OCI-LY3 (cell line): ENCODE data around the gene EPAS1.

ENCODE experiments used
- H2AFZ ChIP-seq: fragments of 200-600, 300-600 bp; shearing (Covaris generic); 2 replicates; pipeline ENCODE4 v1.6.0; 2014; ENCODE audit warnings: antibody characterized with exemption, low read depth, low read length
- H3K27ac ChIP-seq: fragments of 200-600, 300-600 bp; sonication (generic); 2 replicates; pipeline ENCODE4 v1.5.1; 2014; ENCODE audit warnings: mild to moderate bottlenecking, low read length, moderate library complexity, mixed read lengths
- H3K27me3 ChIP-seq: fragments of 200-600, 300-600 bp; sonication (generic); 2 replicates; pipeline ENCODE4 v1.6.1; 2014; ENCODE audit warnings: low read depth, low read length, mixed read lengths
- H3K36me3 ChIP-seq: fragments of 200-600, 300-600 bp; sonication (generic); replicated peaks from 2 replicates; pipeline ENCODE3; 2014; ENCODE audit warnings: low read depth, low read length, mixed read lengths
- H3K4me1 ChIP-seq: fragments of 300-600, 200-600 bp; sonication (generic); 2 replicates; pipeline ENCODE4 v1.6.1; 2014; ENCODE audit warnings: low read length, mixed read lengths
- H3K4me2 ChIP-seq: fragments of 200-600, 300-600 bp; sonication (generic); 2 replicates; pipeline ENCODE4 v1.6.1; 2014; ENCODE audit warnings: low read length, mixed read lengths
- H3K4me3 ChIP-seq: fragments of 300-600, 200-600 bp; sonication (generic); 2 replicates; pipeline ENCODE4 v1.5.1; 2014; ENCODE audit warnings: antibody characterized with exemption, mild to moderate bottlenecking, low read length, moderate library complexity
- H3K79me2 ChIP-seq: fragments of 300-600, 200-600 bp; shearing (Covaris generic); 2 replicates; pipeline ENCODE4 v1.6.1; 2014; ENCODE audit warnings: mild to moderate bottlenecking, low read length, mixed read lengths
- H3K9ac ChIP-seq: fragments of 300-600, 200-600 bp; shearing (Covaris generic); 2 replicates; pipeline ENCODE4 v1.6.0; 2014; ENCODE audit warnings: mild to moderate bottlenecking, low read length, moderate library complexity
- H3K9me3 ChIP-seq: fragments of 200-600, 300-600 bp; shearing (Covaris generic); 2 replicates; pipeline ENCODE4 v1.6.1; 2014; ENCODE audit warnings: low read length, mixed read lengths; ENCODE audit not compliant: insufficient read depth
- H4K20me1 ChIP-seq: fragments of 200-600, 300-600 bp; sonication (generic); 2 replicates; pipeline ENCODE4 v1.6.1; 2016; ENCODE audit warnings: low read length, mixed read lengths; ENCODE audit not compliant: insufficient read depth
- CTCF ChIP-seq: fragments of 200-600, 300-600 bp; sonication (generic); IDR thresholded peaks from 2 replicates; pipeline ENCODE4 v1.5.1; 2014; ENCODE audit warnings: antibody characterized with exemption, low read length, low read depth
- EZH2phosphoT487 ChIP-seq: fragments of 200-600 bp; shearing (Covaris generic); IDR thresholded peaks from 2 replicates; pipeline ENCODE4 v1.6.1; 2018; ENCODE audit warnings: antibody characterized with exemption, mixed run types, low read depth

The EPAS1 gene

GRCh38 chr2:46327627-46328026 lies 30.4 kb downstream of the EPAS1 start:
- Histone ChIP-seq H2AFZ (no peak overlapping the region), H3K79me2 (no peaks in the 10 kb centered on the region), H3K4me2 (no peak overlapping the region), H3K27me3 (peaks cover 8% of the 10 kb centered on the region), H3K9ac (no peak overlapping the region), H3K4me3 (no peak overlapping the region), H3K36me3 (no peaks in the 10 kb centered on the region), H3K9me3 (no peaks in the 10 kb centered on the region), H3K4me1 (peaks cover 12% of the 10 kb centered on the region), H3K27ac (no peak overlapping the region), H4K20me1 (no peaks in the 10 kb centered on the region)
- peak; percentile 25; the same call in 1 of the 2 replicates for TF ChIP-seq CTCF
- no peak for TF ChIP-seq EZH2phosphoT487

- Histone ChIP-seq H3K4me3 (no peak overlapping the region), H3K27me3 (peaks cover 14% of the 10 kb centered on the region), H3K27ac (no peak overlapping the region), H3K4me2 (no peak overlapping the region), H3K79me2 (no peaks in the 10 kb centered on the region), H3K36me3 (no peaks in the 10 kb centered on the region), H3K9ac (no peak overlapping the region), H3K4me1 (peaks cover 12% of the 10 kb centered on the region), H4K20me1 (no peaks in the 10 kb centered on the region), H2AFZ (no peak overlapping the region), H3K9me3 (no peaks in the 10 kb centered on the region)
- TF ChIP-seq EZH2phosphoT487 (no peak), CTCF (no peak)
These were observed 31.1 kb downstream of the EPAS1 start for GRCh38 chr2:46328291-46328690.

- no peak overlapping the region for H3K9ac ChIP-seq
- H3K9me3 ChIP-seq = no peaks in the 10 kb centered on the region
- H4K20me1 ChIP-seq = no peaks in the 10 kb centered on the region
- no peaks in the 10 kb centered on the region for H3K36me3 ChIP-seq
- no peak overlapping the region for H3K4me2 ChIP-seq
- no peak overlapping the region for H3K27ac ChIP-seq
- H2AFZ ChIP-seq = no peak overlapping the region
- TF ChIP-seq CTCF (no peak), EZH2phosphoT487 (no peak)
- no peak overlapping the region for H3K4me3 ChIP-seq
- H3K79me2 ChIP-seq = no peaks in the 10 kb centered on the region
- peaks cover 18% of the 10 kb centered on the region for H3K27me3 ChIP-seq
- H3K4me1 ChIP-seq = peaks cover 12% of the 10 kb centered on the region
These were observed 31.6 kb downstream of the EPAS1 start for GRCh38 chr2:46328829-46329228.

GRCh38 chr2:46329340-46329739 lies 32.1 kb downstream of the EPAS1 start:
- H3K9ac ChIP-seq = no peak overlapping the region

More at GRCh38 chr2:46329340-46329739, 32.1 kb downstream of the EPAS1 start:
- Histone ChIP-seq H3K36me3 (no peaks in the 10 kb centered on the region), H2AFZ (no peak overlapping the region), H4K20me1 (no peaks in the 10 kb centered on the region), H3K79me2 (no peaks in the 10 kb centered on the region), H3K9me3 (no peaks in the 10 kb centered on the region), H3K4me3 (no peak overlapping the region), H3K4me2 (no peak overlapping the region), H3K27ac (no peak overlapping the region), H3K4me1 (peaks cover 12% of the 10 kb centered on the region), H3K27me3 (peaks cover 23% of the 10 kb centered on the region)
- TF ChIP-seq CTCF = no peak
- no peak for TF ChIP-seq EZH2phosphoT487
